WTC11 (cell line): ENCODE data around the gene ZNF521. TPM values are rescaled to one million over a fixed set of nuclear protein-coding genes. Genes with fewer than 3 reads are reported as not detected.
A peak's percentile ranks its signal among the peaks of the same experiment; 100 is the strongest.

Source experiments
- ATAC-seq: fragments of 200-7000 bp; cut with Tn5 transposase; 2 replicates; pipeline ENCODE4 v1.10.0; 2021; ENCODE audit warnings: mild to moderate bottlenecking, moderate library complexity
- CTCF ChIA-PET: fragments of 300-600 bp; sonication (Branson Sonifier 250); formaldehyde crosslinking; loops from one replicate; lab custom pipeline; 2021; ENCODE audit warnings: antibody characterized with exemption; lab: Charles Lee
- POLR2A ChIA-PET: fragments of 350-600 bp; sonication (Branson Sonifier 250); formaldehyde crosslinking; loops from one replicate; lab custom pipeline; 2021; ENCODE audit warnings: antibody characterized with exemption; lab: Charles Lee
- DNase-seq: peaks from one replicate; pipeline ENCODE4 v3.0.0; 2021; ENCODE audit warnings: low spot score
- H3K27ac Mint-ChIP-seq: 2 replicates; pipeline ENCODE4 v1.8.0; 2021; ENCODE audit warnings: mixed read lengths
- H3K27me3 Mint-ChIP-seq: 2 replicates; pipeline ENCODE4 v1.8.0; 2021; ENCODE audit warnings: low read depth, mild to moderate bottlenecking, moderate library complexity, mixed read lengths
- H3K36me3 Mint-ChIP-seq: 2 replicates; pipeline ENCODE4 v1.8.0; 2021; ENCODE audit warnings: mixed read lengths
- H3K4me1 Mint-ChIP-seq: 2 replicates; pipeline ENCODE4 v1.8.0; 2022; ENCODE audit warnings: mixed read lengths
- H3K4me3 Mint-ChIP-seq: 2 replicates; pipeline ENCODE4 v1.8.0; 2021; ENCODE audit warnings: mild to moderate bottlenecking, moderate library complexity, mixed read lengths
- H3K9me3 Mint-ChIP-seq: 2 replicates; pipeline ENCODE4 v1.8.0; 2021; ENCODE audit warnings: mixed read lengths
- CBFB ChIP-seq: sonication (generic); formaldehyde crosslinking; IDR thresholded peaks from 2 replicates; pipeline ENCODE4 v1.8.1; 2022; ENCODE audit warnings: mild to moderate bottlenecking, low read depth, missing genetic modification reagents
- FOXP1 ChIP-seq: sonication (generic); formaldehyde crosslinking; IDR thresholded peaks from 2 replicates; pipeline ENCODE4 v1.8.0; 2022; ENCODE audit warnings: missing genetic modification reagents, mild to moderate bottlenecking, moderate library complexity, borderline replicate concordance
- GRHL2 ChIP-seq: fragments of 250-450 bp; sonication (Bioruptor Pico); IDR thresholded peaks from 2 replicates; pipeline ENCODE4 v1.8.0; 2022; ENCODE audit warnings: mild to moderate bottlenecking, moderate library complexity; ENCODE audit not compliant: insufficient replicate concordance, severe bottlenecking
- JUN ChIP-seq: sonication (generic); formaldehyde crosslinking; IDR thresholded peaks from 2 replicates; pipeline ENCODE4 v1.8.0; 2023; ENCODE audit warnings: mild to moderate bottlenecking, missing genetic modification reagents
- MYBL2 ChIP-seq: sonication (generic); formaldehyde crosslinking; IDR thresholded peaks from 2 replicates; pipeline ENCODE4 v1.8.1; 2023; ENCODE audit warnings: mild to moderate bottlenecking, moderate library complexity, missing genetic modification reagents
- NFE2L1 ChIP-seq: sonication (generic); formaldehyde crosslinking; IDR thresholded peaks from 2 replicates; pipeline ENCODE4 v1.8.1; 2023; ENCODE audit warnings: missing genetic modification reagents
- RELA ChIP-seq: sonication (generic); formaldehyde crosslinking; IDR thresholded peaks from 2 replicates; pipeline ENCODE4 v1.8.1; 2022; ENCODE audit warnings: missing genetic modification reagents, mild to moderate bottlenecking, borderline replicate concordance
- TEAD1 ChIP-seq: sonication (generic); formaldehyde crosslinking; IDR thresholded peaks from 2 replicates; pipeline ENCODE4 v1.8.0; 2022; ENCODE audit warnings: mild to moderate bottlenecking, missing genetic modification reagents
- ZNF219 ChIP-seq: sonication (generic); formaldehyde crosslinking; IDR thresholded peaks from 2 replicates; pipeline ENCODE4 v1.8.0; 2023; ENCODE audit warnings: missing genetic modification reagents, mild to moderate bottlenecking, borderline replicate concordance
- ZNF317 ChIP-seq: sonication (generic); formaldehyde crosslinking; IDR thresholded peaks from 2 replicates; pipeline ENCODE4 v1.8.1; 2023; ENCODE audit warnings: low read depth, mild to moderate bottlenecking, moderate library complexity, missing genetic modification reagents, borderline replicate concordance
- ZNF416 ChIP-seq: fragments of 250-450 bp; sonication (Bioruptor Pico); IDR thresholded peaks from 2 replicates; pipeline ENCODE4 v1.9.0; 2021; ENCODE audit warnings: mild to moderate bottlenecking, inconsistent platforms
- total RNA-seq: library from RNA; stranded (reverse); gene quantifications from 3 replicates; pipeline ENCODE4 v1.2.3, GENCODE V29; 2021
- TF ChIP-seq, protein P1 (sequence below): sonication (generic); formaldehyde crosslinking; IDR thresholded peaks from 2 replicates; pipeline ENCODE4 v1.8.0; 2022; ENCODE audit warnings: mild to moderate bottlenecking, missing genetic modification reagents
- TF ChIP-seq, protein P2 (sequence below): fragments of 250-450 bp; sonication (Bioruptor Pico); IDR thresholded peaks from 2 replicates; pipeline ENCODE4 v1.9.0; 2021; ENCODE audit warnings: mild to moderate bottlenecking
- TF ChIP-seq, protein P3 (sequence below): sonication (generic); formaldehyde crosslinking; IDR thresholded peaks from 2 replicates; pipeline ENCODE4 v1.8.0; 2022; ENCODE audit warnings: mild to moderate bottlenecking, missing genetic modification reagents
- TF ChIP-seq, protein P4 (sequence below): fragments of 250-450 bp; sonication (Bioruptor Pico); conservative IDR thresholded peaks from 2 replicates; pipeline ENCODE4 v1.9.0; 2021; ENCODE audit warnings: mild to moderate bottlenecking
- TF ChIP-seq, protein P5 (sequence below): fragments of 250-450 bp; sonication (Bioruptor Pico); IDR thresholded peaks from 2 replicates; pipeline ENCODE4 v2.1.2; 2022; ENCODE audit warnings: mild to moderate bottlenecking, moderate library complexity
- TF ChIP-seq, protein P6 (sequence below): sonication (generic); formaldehyde crosslinking; IDR thresholded peaks from 2 replicates; pipeline ENCODE4 v1.8.1; 2023; ENCODE audit warnings: mild to moderate bottlenecking, missing genetic modification reagents, moderate library complexity
- TF ChIP-seq, protein P7 (sequence below): sonication (generic); formaldehyde crosslinking; conservative IDR thresholded peaks from 2 replicates; pipeline ENCODE4 v1.8.1; 2022; ENCODE audit warnings: mild to moderate bottlenecking, missing genetic modification reagents
- TF ChIP-seq, protein P8 (sequence below): sonication (generic); formaldehyde crosslinking; IDR thresholded peaks from 2 replicates; pipeline ENCODE4 v1.8.1; 2022; ENCODE audit warnings: missing genetic modification reagents, borderline replicate concordance
- TF ChIP-seq, protein P9 (sequence below): fragments of 200-600 bp; IDR thresholded peaks from 2 replicates; pipeline ENCODE4 v1.8.0; 2022; ENCODE audit warnings: antibody characterized with exemption
- TF ChIP-seq, protein P10 (sequence below): sonication (generic); formaldehyde crosslinking; IDR thresholded peaks from 2 replicates; pipeline ENCODE4 v1.8.1; 2023; ENCODE audit warnings: mild to moderate bottlenecking, moderate library complexity, missing genetic modification reagents

Gene ZNF521
- total RNA-seq, 1 experiment from 2014 or later = 15.3 TPM

DNA sequence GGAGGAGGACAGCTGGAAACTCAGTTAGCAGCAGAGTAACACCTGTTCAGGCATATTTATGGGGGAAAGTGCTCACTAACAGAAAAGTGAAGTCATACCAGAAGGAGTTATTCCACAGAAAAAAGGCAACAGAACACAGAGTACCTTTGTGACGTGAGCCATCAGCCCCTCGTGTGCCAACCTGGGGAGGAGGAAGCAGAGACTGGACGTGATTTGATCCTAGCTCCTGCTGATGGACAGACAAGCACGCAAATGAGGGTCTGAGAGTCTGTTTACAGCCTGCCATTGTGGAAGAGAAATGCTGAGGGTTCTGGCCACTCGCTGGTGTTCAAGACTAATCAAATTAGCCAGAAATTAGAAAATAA, 120.7 kb downstream of the ZNF521 start:
- ATAC-seq = no peak
- no peaks in the 10 kb centered on the region for H3K27me3 Mint-ChIP-seq
- no peaks in the 10 kb centered on the region for H3K9me3 Mint-ChIP-seq
- H3K36me3 Mint-ChIP-seq = peaks cover 11% of the 10 kb centered on the region
- peak overlapping the region; percentile 7; the same call in 1 of the 2 replicates for H3K27ac Mint-ChIP-seq
- peaks cover 19% of the 10 kb centered on the region for H3K4me1 Mint-ChIP-seq
- no peak overlapping the region for H3K4me3 Mint-ChIP-seq
- TF ChIP-seq ZNF317 (CRISPR knock-in tag) = no peak
- TF ChIP-seq, protein P1, sequence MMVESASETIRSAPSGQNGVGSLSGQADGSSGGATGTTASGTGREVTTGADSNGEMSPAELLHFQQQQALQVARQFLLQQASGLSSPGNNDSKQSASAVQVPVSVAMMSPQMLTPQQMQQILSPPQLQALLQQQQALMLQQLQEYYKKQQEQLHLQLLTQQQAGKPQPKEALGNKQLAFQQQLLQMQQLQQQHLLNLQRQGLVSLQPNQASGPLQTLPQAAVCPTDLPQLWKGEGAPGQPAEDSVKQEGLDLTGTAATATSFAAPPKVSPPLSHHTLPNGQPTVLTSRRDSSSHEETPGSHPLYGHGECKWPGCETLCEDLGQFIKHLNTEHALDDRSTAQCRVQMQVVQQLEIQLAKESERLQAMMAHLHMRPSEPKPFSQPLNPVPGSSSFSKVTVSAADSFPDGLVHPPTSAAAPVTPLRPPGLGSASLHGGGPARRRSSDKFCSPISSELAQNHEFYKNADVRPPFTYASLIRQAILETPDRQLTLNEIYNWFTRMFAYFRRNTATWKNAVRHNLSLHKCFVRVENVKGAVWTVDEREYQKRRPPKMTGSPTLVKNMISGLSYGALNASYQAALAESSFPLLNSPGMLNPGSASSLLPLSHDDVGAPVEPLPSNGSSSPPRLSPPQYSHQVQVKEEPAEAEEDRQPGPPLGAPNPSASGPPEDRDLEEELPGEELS = no peak
- no peak for TF ChIP-seq MYBL2
- TF ChIP-seq, protein P2, sequence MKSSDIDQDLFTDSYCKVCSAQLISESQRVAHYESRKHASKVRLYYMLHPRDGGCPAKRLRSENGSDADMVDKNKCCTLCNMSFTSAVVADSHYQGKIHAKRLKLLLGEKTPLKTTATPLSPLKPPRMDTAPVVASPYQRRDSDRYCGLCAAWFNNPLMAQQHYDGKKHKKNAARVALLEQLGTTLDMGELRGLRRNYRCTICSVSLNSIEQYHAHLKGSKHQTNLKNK (CRISPR knock-in tag) = no peak
- TF ChIP-seq, protein P3, sequence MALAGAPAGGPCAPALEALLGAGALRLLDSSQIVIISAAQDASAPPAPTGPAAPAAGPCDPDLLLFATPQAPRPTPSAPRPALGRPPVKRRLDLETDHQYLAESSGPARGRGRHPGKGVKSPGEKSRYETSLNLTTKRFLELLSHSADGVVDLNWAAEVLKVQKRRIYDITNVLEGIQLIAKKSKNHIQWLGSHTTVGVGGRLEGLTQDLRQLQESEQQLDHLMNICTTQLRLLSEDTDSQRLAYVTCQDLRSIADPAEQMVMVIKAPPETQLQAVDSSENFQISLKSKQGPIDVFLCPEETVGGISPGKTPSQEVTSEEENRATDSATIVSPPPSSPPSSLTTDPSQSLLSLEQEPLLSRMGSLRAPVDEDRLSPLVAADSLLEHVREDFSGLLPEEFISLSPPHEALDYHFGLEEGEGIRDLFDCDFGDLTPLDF (CRISPR knock-in tag) = no peak
- TF ChIP-seq, protein P4, sequence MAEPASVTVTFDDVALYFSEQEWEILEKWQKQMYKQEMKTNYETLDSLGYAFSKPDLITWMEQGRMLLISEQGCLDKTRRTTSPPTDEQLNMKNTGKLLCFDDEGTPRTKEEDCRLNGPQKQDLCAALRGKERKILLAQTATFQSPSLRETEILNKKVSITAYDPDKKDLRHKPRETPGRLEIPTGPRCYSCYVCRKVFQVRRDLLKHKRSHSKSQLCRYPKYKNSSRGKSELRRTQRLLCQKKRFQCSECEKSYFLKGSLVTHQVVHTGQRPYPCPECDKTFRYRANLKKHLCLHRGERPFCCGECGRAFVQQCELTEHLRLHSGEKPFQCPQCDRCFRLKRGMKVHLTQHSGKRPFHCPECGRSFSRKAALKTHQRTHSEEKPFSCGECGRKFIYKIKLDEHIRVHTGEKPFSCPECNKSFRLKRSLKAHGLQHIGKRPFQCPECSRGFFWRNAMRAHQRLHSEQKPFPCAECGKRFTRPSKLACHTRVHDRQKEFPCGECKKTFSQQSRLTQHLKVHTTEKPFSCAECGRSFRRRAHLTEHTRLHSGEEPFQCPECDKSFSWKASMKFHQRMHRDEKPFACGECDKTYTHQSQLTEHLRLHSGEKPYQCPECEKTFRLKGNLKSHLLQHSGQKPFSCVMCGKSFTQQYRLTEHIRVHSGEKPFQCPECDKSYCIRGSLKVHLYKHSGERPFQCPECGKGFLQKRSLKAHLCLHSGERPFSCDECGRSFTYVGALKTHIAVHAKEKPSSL (CRISPR knock-in tag) = no peak
- TF ChIP-seq ZNF219 (CRISPR knock-in tag) = no peak
- no peak for TF ChIP-seq RELA
- TF ChIP-seq, protein P5, sequence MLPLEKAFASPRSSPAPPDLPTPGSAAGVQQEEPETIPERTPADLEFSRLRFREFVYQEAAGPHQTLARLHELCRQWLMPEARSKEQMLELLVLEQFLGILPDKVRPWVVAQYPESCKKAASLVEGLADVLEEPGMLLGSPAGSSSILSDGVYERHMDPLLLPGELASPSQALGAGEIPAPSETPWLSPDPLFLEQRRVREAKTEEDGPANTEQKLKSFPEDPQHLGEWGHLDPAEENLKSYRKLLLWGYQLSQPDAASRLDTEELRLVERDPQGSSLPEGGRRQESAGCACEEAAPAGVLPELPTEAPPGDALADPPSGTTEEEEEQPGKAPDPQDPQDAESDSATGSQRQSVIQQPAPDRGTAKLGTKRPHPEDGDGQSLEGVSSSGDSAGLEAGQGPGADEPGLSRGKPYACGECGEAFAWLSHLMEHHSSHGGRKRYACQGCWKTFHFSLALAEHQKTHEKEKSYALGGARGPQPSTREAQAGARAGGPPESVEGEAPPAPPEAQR (CRISPR knock-in tag) = no peak
- no peak for TF ChIP-seq CBFB
- TF ChIP-seq, all 79 proteins: peak for 0
- no peak for DNase-seq
- ChIA-PET POLR2A (no interaction called here), CTCF (no interaction called here)

DNA sequence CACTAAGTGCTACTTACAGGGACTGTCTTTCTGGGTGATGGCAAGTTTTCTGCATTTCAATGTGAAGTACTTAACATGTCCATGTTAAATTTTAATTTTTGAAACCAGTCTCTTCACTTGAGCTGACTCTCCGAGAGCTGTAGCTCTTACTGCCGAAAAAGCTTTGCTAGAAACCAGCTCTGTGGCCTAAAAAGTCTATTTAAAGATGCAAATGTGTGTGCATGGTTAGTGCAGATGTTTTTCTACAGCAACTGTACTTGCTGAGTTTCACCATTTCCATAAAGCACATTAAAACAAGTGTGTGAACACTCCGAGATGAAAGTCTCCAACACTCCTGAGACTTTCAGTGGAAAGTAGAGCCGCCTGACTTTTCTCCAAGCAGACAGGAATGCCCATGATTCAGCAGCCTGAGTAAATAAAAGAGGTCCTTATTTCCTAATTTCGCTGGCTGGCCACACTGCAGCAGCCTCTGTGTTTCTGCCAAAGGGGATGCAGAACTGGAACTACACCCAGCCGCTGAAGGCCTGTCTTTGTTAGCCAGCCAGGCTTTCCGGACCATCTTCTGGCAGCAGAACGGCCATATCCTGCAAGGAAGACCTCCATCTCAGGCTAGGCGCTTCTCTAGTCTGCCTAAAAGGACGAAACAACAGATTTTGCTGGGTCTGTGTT, 121.2 kb downstream of the ZNF521 start:
- H3K4me1 Mint-ChIP-seq = peaks cover 19% of the 10 kb centered on the region
- no peaks in the 10 kb centered on the region for H3K9me3 Mint-ChIP-seq
- H3K36me3 Mint-ChIP-seq = peaks cover 15% of the 10 kb centered on the region
- H3K27me3 Mint-ChIP-seq = no peaks in the 10 kb centered on the region
- no peak for DNase-seq
- no peak for ATAC-seq
- H3K4me3 Mint-ChIP-seq = no peak overlapping the region
- H3K27ac Mint-ChIP-seq = peak overlapping the region; percentile 76; the same call in 1 of the 2 replicates
- ChIA-PET POLR2A (no interaction called here), CTCF (no interaction called here)
- TF ChIP-seq ZNF416 (CRISPR knock-in tag) (no peak), NFE2L1 (CRISPR knock-in tag) (no peak), JUN (no peak), GRHL2 (CRISPR knock-in tag) (no peak), FOXP1 (no peak), TEAD1 (CRISPR knock-in tag) (no peak)
- TF ChIP-seq, protein P6, sequence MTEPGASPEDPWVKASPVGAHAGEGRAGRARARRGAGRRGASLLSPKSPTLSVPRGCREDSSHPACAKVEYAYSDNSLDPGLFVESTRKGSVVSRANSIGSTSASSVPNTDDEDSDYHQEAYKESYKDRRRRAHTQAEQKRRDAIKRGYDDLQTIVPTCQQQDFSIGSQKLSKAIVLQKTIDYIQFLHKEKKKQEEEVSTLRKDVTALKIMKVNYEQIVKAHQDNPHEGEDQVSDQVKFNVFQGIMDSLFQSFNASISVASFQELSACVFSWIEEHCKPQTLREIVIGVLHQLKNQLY (CRISPR knock-in tag) = no peak
- TF ChIP-seq, protein P7, sequence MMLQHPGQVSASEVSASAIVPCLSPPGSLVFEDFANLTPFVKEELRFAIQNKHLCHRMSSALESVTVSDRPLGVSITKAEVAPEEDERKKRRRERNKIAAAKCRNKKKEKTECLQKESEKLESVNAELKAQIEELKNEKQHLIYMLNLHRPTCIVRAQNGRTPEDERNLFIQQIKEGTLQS = no peak
- TF ChIP-seq, protein P8, sequence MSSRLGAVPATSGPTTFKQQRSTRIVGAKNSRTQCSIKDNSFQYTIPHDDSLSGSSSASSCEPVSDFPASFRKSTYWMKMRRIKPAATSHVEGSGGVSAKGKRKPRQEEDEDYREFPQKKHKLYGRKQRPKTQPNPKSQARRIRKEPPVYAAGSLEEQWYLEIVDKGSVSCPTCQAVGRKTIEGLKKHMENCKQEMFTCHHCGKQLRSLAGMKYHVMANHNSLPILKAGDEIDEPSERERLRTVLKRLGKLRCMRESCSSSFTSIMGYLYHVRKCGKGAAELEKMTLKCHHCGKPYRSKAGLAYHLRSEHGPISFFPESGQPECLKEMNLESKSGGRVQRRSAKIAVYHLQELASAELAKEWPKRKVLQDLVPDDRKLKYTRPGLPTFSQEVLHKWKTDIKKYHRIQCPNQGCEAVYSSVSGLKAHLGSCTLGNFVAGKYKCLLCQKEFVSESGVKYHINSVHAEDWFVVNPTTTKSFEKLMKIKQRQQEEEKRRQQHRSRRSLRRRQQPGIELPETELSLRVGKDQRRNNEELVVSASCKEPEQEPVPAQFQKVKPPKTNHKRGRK = no peak
- TF ChIP-seq, protein P9, sequence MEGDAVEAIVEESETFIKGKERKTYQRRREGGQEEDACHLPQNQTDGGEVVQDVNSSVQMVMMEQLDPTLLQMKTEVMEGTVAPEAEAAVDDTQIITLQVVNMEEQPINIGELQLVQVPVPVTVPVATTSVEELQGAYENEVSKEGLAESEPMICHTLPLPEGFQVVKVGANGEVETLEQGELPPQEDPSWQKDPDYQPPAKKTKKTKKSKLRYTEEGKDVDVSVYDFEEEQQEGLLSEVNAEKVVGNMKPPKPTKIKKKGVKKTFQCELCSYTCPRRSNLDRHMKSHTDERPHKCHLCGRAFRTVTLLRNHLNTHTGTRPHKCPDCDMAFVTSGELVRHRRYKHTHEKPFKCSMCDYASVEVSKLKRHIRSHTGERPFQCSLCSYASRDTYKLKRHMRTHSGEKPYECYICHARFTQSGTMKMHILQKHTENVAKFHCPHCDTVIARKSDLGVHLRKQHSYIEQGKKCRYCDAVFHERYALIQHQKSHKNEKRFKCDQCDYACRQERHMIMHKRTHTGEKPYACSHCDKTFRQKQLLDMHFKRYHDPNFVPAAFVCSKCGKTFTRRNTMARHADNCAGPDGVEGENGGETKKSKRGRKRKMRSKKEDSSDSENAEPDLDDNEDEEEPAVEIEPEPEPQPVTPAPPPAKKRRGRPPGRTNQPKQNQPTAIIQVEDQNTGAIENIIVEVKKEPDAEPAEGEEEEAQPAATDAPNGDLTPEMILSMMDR = no peak
- TF ChIP-seq, protein P10, sequence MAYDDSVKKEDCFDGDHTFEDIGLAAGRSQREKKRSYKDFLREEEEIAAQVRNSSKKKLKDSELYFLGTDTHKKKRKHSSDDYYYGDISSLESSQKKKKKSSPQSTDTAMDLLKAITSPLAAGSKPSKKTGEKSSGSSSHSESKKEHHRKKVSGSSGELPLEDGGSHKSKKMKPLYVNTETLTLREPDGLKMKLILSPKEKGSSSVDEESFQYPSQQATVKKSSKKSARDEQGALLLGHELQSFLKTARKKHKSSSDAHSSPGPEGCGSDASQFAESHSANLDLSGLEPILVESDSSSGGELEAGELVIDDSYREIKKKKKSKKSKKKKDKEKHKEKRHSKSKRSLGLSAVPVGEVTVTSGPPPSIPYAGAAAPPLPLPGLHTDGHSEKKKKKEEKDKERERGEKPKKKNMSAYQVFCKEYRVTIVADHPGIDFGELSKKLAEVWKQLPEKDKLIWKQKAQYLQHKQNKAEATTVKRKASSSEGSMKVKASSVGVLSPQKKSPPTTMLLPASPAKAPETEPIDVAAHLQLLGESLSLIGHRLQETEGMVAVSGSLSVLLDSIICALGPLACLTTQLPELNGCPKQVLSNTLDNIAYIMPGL (CRISPR knock-in tag) = no peak
